Measurements from ENCODE around the gene CENPI.
"Not testable (repeated sequence)": the region's sequence is repeated elsewhere in the genome, so short reads cannot be mapped to it uniquely, and the experiment has no call there.

The CENPI gene, protein sequence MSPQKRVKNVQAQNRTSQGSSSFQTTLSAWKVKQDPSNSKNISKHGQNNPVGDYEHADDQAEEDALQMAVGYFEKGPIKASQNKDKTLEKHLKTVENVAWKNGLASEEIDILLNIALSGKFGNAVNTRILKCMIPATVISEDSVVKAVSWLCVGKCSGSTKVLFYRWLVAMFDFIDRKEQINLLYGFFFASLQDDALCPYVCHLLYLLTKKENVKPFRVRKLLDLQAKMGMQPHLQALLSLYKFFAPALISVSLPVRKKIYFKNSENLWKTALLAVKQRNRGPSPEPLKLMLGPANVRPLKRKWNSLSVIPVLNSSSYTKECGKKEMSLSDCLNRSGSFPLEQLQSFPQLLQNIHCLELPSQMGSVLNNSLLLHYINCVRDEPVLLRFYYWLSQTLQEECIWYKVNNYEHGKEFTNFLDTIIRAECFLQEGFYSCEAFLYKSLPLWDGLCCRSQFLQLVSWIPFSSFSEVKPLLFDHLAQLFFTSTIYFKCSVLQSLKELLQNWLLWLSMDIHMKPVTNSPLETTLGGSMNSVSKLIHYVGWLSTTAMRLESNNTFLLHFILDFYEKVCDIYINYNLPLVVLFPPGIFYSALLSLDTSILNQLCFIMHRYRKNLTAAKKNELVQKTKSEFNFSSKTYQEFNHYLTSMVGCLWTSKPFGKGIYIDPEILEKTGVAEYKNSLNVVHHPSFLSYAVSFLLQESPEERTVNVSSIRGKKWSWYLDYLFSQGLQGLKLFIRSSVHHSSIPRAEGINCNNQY

GRCh38 chrX:101097546-101098453 is at the start of gene CENPI:
Gene CENPI, plus strand, starts transcription at chrX:101098204. Its CDS starts 2,867 bp downstream, at chrX:101101071.
- DNase-seq: peak; percentile 4 to 91 (median 81)

GRCh38 chrX:101051153-101051548 is 46.9 kb upstream of the CENPI start:
- peak in 4 of 51 donors; percentile 2 to 13 (median 9) for DNase-seq

GRCh38 chrX:101051549-101052302 is 46.3 kb upstream of the CENPI start, which contains the start of gene TRMT2B:
Gene TRMT2B, minus strand, starts transcription at chrX:101052111. Its CDS starts 9,822 bp downstream, at chrX:101042289.
- DNase-seq: peak in 50 of 51 donors; percentile 2 to 86 (median 37)

DNA sequence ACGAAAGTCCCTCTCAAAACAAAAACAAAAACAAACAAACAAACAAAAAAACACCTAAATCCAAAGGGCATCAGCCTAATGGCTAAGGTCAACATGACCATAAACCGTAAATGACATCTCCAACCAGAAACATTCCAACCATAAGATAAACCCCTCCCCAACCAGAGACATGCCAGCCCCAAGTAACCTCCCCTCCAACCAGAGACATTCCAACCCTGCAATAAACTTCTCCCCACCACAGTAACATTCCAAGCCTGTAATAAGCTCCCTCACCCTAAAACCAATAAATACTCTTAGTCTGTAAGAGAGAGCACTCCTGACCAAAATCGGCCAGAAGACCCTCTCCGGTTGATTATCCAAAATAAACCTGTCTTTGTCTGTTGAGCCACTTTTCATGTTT is 41.5 kb upstream of the CENPI start:
- not testable (repeated sequence) for DNase-seq

GRCh38 chrX:101057093-101057714 is 40.8 kb upstream of the CENPI start:
- no peak for DNase-seq

DNA sequence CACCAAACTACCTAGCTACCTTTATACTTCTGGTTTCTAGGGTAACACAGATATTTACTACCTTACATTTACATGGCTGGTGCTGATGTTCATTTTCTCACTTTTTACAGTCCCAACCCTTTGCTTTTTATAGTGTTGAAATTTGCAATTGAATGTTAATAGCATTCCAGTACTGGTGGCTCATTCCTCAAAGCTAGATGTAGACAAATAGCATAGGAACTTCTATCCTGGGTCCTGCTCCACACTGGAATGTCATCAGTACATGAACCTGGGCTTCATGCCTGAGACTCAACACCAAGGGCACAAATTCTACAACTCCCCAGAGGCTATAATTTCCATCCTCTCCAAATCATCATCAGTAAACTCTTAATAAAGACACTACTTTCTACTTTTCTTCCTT is 35.8 kb upstream of the CENPI start:
- no peak for DNase-seq

DNA sequence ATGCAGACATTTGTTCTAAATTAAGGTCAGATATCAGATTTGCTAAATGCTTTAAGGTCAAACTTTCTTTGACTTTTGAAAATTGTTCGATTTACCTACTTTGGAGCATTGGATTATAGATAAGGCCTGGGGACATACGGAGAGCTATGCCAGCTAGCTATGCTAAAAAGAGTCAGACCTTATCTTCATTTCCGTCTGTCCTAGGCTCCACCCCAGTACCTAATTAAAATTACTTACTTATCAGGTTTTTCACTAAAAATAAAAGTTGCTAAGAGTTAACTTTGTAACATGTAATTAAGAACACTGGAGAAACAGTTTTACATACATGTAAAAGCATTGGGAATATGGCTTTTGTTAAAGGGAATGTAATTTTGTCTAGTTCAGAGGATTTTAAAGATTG is 26.4 kb upstream of the CENPI start:
- no peak for DNase-seq

GRCh38 chrX:101078716-101079598 is 19.0 kb upstream of the CENPI start, which contains the start of gene TMEM35A:
Gene TMEM35A, plus strand, starts transcription at chrX:101078879. Its CDS starts 124 bp downstream, at chrX:101079003.
- DNase-seq: peak in 20 of 51 donors; percentile 0 to 31 (median 4)

- DNase-seq: peak in 9 of 51 donors; percentile 0 to 10 (median 2)
These were observed 18.2 kb upstream of the CENPI start for GRCh38 chrX:101079736-101080270.

DNA sequence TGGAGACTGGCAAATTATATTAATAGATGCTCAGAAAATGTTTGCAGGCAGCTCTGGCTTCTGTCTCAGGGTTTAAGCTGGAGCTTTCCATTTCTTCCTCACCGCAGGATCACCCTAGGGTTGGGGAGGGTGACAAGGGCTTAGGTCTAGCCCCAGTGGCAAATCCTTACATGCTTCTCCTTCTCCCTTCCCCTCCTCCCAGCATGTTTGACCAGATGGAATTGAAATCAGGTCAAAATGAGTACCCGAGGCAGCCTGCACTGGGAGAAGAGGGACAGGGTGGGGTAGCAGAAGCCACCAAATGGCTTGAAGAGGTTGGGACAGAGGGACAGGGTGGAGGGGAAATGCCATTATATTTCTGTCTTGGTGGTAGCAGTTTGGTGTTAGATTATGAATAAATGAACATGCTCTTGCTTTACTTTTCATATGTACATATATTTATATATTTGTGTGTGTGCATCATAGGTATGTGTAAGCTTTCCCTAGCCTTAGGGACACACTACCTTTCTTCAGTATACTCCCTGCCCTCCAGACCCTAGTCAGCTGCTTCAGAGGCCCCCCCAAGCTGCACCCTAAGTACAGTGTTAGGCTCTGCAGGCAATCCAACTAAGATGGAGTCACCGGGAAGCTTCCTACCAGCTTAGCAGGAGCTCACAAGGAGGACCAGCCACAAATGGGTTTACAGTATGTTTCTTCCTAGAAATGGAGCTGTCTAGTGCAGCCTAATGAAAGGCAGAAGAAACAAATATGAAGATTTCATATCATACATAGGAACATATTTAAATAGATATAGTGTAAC is 17.5 kb upstream of the CENPI start:
- peak in 3 of 51 donors; percentile 0 to 31 (median 2) for DNase-seq

GRCh38 chrX:101081231-101081630 is 16.8 kb upstream of the CENPI start:
- DNase-seq: peak in 2 of 51 donors; percentile 1 to 31

- DNase-seq: no peak
These were observed 6.2 kb upstream of the CENPI start for GRCh38 chrX:101091817-101092216.

DNA sequence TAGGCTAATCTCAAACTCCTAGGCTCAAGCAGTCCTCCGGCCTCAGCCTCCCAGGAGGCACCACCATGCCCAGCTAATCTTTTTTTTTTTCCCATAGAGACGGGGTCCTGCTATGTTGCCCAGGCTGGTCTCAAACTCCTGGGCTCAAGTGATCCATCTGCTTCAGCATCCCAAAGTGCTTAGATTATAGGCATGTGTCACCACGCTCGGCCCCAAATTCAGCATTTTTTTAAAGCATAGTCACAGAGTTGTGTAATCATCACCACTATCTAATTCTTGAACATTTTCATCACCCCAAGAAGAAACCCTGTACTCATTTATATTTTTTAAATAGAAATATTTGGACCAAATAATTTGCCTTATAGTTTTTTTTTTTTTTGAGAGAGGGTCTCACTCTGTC is 10.3 kb downstream of the CENPI start:
- no peak for DNase-seq

- no peak for DNase-seq
These were observed 19.7 kb downstream of the CENPI start for GRCh38 chrX:101117701-101118100.

GRCh38 chrX:101136235-101136634 is 38.2 kb downstream of the CENPI start:
- DNase-seq: no peak
